Left renal cortex interstitium (tissue), 4 donors: ENCODE data around the gene LCN9. TPM values are rescaled to one million over a fixed set of nuclear protein-coding genes. Genes with fewer than 3 reads are reported as not detected.
"Not testable (repeated sequence)": the region's sequence is repeated elsewhere in the genome, so short reads cannot be mapped to it uniquely, and the experiment has no call there.

Source experiments
- DNase-seq, 4 donors: peaks; one replicate each; pipeline ENCODE4 v3.0.0-alpha.2; 2013; ENCODE audit warnings: low read depth in 4 of 4, low spot score in 2 of 4, missing footprints in 1 of 4
- polyA plus RNA-seq, 4 donors: library from polyadenylated mRNA; unstranded; fragments of 120-200 nt; gene quantifications; one replicate each; pipeline ENCODE4 v1.2.1, GENCODE V29; 2013; ENCODE audit not compliant: insufficient read length in 4 of 4

The LCN9 gene
- polyA plus RNA-seq, 4 donors: not detected

- DNase-seq: no peak
These were observed 18.4 kb upstream of the LCN9 start for GRCh38 chr9:135644631-135645218.

- DNase-seq: no peak
These were observed 15.2 kb upstream of the LCN9 start for GRCh38 chr9:135647884-135648283.

GRCh38 chr9:135648494-135649410 lies 14.4 kb upstream of the LCN9 start:
- DNase-seq: no peak

GRCh38 chr9:135649508-135649907 lies 13.6 kb upstream of the LCN9 start:
- DNase-seq: no peak

GRCh38 chr9:135650408-135650807 lies 12.7 kb upstream of the LCN9 start:
- no peak for DNase-seq

GRCh38 chr9:135655317-135655716 lies 7.8 kb upstream of the LCN9 start:
- DNase-seq: no peak

GRCh38 chr9:135657416-135657815 lies 5.7 kb upstream of the LCN9 start:
- DNase-seq: no peak

GRCh38 chr9:135659252-135659651 lies 3.9 kb upstream of the LCN9 start:
- no peak for DNase-seq

GRCh38 chr9:135660407-135660806 lies 2.7 kb upstream of the LCN9 start:
- no peak for DNase-seq

- no peak for DNase-seq
These were observed 1.1 kb upstream of the LCN9 start for GRCh38 chr9:135661816-135662560.

GRCh38 chr9:135663451-135663770 lies 302 bp downstream of the LCN9 start:
- DNase-seq: no peak

- no peak for DNase-seq
These were observed 748 bp downstream of the LCN9 start for GRCh38 chr9:135663857-135664256.

- DNase-seq: no peak
These were observed 1.2 kb downstream of the LCN9 start for GRCh38 chr9:135664266-135664665.

GRCh38 chr9:135664801-135665794 lies 2.0 kb downstream of the LCN9 start:
- no peak for DNase-seq

- no peak for DNase-seq
These were observed 2.7 kb downstream of the LCN9 start for GRCh38 chr9:135665795-135666189.

- DNase-seq: no peak
These were observed 3.7 kb downstream of the LCN9 start for GRCh38 chr9:135666534-135667462.

GRCh38 chr9:135667463-135668001 lies 4.4 kb downstream of the LCN9 start:
- DNase-seq: no peak

GRCh38 chr9:135669018-135669417 lies 5.9 kb downstream of the LCN9 start:
- DNase-seq: not testable (repeated sequence)
